ENCODE measurements around the gene VSTM2A.

DNA sequence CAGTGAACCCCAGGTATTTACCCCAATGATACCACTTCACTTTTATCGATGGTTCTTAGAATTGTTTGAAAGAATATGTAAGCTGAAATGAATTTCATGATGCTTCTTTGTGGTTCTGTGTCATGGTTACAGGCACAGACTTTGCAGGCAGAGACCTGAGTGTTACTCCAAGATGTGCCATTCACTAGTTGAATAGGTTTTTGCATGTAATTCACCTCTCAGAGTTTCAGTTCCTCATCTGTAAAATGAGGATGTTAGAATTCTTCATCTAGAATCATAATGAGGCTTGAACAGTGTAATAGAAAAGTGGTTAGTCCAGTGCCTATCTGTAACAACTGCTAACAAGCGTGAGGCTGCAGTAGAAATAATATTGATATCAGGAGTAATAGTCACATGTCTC lies 54.6 kb downstream of the VSTM2A start:
- TF ChIP-seq PATZ1 (CRISPR knock-in tag; IDR thresholded peaks at IDR 0.05; ENCODE audit: borderline replicate concordance) (no peak), CREB5 (CRISPR knock-in tag; IDR thresholded peaks at IDR 0.05; ENCODE audit: low read depth) (no peak), PPARA (CRISPR knock-in tag; IDR thresholded peaks at IDR 0.05; ENCODE audit: borderline replicate concordance) (no peak), ISL1 (CRISPR knock-in tag; IDR thresholded peaks at IDR 0.05) (no peak), TCF4 (CRISPR knock-in tag; IDR thresholded peaks at IDR 0.05; ENCODE audit: borderline replicate concordance) (no peak), ARNTL (CRISPR knock-in tag; IDR thresholded peaks at IDR 0.05; ENCODE audit: borderline replicate concordance, low read depth) (no peak), ZFP30 (CRISPR knock-in tag; IDR thresholded peaks at IDR 0.05) (no peak), OSR1 (CRISPR knock-in tag; IDR thresholded peaks at IDR 0.05) (no peak), ESRRG (CRISPR knock-in tag; IDR thresholded peaks at IDR 0.05) (no peak), RARB (CRISPR knock-in tag; IDR thresholded peaks at IDR 0.05) (no peak), ZNF70 (CRISPR knock-in tag; IDR thresholded peaks at IDR 0.05) (no peak)
- TF ChIP-seq, protein P1, sequence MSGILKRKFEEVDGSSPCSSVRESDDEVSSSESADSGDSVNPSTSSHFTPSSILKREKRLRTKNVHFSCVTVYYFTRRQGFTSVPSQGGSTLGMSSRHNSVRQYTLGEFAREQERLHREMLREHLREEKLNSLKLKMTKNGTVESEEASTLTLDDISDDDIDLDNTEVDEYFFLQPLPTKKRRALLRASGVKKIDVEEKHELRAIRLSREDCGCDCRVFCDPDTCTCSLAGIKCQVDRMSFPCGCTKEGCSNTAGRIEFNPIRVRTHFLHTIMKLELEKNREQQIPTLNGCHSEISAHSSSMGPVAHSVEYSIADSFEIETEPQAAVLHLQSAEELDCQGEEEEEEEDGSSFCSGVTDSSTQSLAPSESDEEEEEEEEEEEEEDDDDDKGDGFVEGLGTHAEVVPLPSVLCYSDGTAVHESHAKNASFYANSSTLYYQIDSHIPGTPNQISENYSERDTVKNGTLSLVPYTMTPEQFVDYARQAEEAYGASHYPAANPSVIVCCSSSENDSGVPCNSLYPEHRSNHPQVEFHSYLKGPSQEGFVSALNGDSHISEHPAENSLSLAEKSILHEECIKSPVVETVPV (CRISPR knock-in tag; IDR thresholded peaks at IDR 0.05): no peak
- TF ChIP-seq, protein P2, sequence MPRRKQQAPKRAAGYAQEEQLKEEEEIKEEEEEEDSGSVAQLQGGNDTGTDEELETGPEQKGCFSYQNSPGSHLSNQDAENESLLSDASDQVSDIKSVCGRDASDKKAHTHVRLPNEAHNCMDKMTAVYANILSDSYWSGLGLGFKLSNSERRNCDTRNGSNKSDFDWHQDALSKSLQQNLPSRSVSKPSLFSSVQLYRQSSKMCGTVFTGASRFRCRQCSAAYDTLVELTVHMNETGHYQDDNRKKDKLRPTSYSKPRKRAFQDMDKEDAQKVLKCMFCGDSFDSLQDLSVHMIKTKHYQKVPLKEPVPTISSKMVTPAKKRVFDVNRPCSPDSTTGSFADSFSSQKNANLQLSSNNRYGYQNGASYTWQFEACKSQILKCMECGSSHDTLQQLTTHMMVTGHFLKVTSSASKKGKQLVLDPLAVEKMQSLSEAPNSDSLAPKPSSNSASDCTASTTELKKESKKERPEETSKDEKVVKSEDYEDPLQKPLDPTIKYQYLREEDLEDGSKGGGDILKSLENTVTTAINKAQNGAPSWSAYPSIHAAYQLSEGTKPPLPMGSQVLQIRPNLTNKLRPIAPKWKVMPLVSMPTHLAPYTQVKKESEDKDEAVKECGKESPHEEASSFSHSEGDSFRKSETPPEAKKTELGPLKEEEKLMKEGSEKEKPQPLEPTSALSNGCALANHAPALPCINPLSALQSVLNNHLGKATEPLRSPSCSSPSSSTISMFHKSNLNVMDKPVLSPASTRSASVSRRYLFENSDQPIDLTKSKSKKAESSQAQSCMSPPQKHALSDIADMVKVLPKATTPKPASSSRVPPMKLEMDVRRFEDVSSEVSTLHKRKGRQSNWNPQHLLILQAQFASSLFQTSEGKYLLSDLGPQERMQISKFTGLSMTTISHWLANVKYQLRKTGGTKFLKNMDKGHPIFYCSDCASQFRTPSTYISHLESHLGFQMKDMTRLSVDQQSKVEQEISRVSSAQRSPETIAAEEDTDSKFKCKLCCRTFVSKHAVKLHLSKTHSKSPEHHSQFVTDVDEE (CRISPR knock-in tag; IDR thresholded peaks at IDR 0.05): no peak
